NB4 (cell line): ENCODE data around the gene SRGAP2.
"Not testable (repeated sequence)": the region's sequence is repeated elsewhere in the genome, so short reads cannot be mapped to it uniquely, and the experiment has no call there.

Experiments used
- DNase-seq: peaks from one replicate; pipeline ENCODE4 v3.0.0; 2010; ENCODE audit warnings: low read depth
- H3K4me3 ChIP-seq: one replicate; pipeline ENCODE4 v1.5.1; 2011; ENCODE audit warnings: mild to moderate bottlenecking, low read depth, low read length, moderate library complexity

SRGAP2 gene

DNA sequence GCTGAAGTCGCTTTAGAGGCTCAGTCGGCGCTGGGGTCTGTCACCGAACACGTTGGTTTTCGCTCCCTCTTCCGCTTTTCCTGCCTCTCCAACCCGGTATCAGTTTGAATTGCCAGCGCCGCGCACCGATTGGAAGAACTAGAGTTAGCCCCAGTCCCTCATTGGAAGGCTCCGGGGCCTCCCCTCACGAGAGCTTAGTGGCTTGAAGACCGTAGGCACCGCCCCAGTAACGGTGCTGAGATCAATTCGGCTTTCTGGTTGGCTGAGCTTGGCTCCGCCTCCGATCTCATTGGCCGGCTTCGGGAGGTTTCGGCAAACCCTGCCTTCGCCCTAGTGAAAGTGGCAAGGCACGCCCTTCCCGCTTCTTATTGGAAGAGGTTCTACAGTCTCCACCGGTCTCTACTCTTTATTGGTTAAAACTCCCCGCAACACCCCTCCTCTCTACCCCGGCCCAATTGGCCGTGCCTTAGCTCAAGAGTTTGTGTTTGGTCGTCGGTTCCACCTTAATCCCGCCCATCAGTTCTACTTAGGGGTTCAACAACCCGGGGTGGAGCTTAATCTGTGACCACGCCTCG, 465 bp upstream of the SRGAP2 start, which contains the start of gene FAM72A:
TSS of gene FAM72A (minus strand) at position 51 of the 575 bp plus-strand sequence. CDS start 814 bp downstream, outside the sequence.
- DNase-seq: peak; percentile 99
- peak within 1 kb of the TSS; percentile 49 for H3K4me3 ChIP-seq

DNA sequence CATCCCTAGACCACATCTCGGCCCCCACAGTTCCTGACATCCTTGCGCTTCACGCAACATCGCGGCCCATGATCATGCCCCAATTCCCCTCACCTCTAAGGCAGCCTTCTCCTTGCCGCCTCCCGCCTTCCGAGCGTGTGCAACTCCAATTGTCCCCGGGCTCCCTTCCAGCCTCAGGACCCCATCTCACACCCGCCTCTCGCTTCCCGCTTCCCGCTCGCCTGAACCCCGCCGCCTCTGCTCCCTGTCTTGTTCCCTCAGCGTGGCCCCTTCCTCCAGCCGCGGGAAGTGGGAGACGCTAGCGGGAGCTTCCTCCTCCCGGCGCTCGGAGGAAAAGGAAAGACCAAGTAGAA, 794 bp downstream of the SRGAP2 start:
- DNase-seq: not testable (repeated sequence)
- peak overlapping the region; percentile 36 for H3K4me3 ChIP-seq

DNA sequence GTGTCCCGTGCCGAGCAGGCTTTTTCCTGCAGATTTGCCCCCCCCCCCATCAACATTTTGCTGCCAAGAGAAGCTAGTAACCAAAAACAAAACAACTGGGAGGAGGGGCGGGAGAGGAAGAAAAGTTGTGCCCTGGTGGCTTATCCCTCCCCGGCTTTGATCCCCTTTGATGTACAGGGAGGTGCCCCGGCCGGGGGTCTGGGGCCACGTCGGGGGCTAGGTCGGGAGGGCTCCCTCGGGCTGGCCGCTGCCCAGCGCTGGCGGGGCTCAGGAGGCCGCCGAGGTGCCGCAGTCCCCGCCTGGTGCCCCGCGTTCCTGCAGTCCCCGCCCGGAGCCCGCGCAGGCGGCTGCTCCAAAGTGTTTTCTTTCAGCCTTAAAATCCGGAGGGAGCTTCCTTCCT, 1.5 kb downstream of the SRGAP2 start:
- H3K4me3 ChIP-seq: peak overlapping the region; percentile 25
- DNase-seq: peak; percentile 11

DNA sequence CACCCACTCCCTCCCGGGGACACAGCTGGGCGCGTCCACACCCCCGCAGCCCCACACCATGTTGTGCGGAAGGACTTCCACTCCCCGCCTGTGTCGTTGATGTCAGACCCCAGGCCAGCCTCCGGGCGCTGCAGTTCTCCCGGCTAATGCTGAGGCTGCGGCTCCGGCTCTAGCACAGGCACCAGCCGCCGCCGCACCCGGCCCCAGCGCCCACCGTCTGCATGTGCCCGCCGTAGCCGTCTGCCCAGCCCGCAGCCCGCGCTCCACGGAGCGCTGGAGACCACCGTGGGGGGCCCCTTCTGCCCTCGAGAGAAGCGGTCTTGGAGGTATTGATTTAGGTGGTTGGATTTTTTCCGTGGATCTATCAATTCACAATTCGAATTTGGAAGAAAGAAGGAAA, 2.2 kb downstream of the SRGAP2 start:
- peak overlapping the region; percentile 40 for H3K4me3 ChIP-seq
- DNase-seq: not testable (repeated sequence)

DNA sequence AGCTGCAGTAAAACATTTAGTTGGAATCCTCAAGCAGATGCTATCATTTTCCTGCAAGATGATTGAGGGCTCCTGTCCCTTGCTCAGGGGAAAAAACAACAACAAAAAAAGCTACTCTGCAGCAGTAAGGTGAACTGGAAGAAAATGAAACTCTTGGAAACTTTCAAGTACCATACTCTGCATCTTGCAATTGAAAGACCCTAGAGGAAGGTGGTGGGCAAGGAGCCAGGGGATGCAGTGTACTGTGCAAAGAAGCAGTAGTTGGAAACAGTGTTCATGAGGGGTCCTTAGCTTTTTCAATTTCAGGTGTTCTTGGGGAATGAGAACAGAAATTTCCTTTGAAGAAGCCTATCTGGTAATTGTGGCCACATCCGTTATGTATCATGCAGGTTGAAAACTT, 7.5 kb downstream of the SRGAP2 start:
- H3K4me3 ChIP-seq, DNase-seq: not testable (repeated sequence)

DNA sequence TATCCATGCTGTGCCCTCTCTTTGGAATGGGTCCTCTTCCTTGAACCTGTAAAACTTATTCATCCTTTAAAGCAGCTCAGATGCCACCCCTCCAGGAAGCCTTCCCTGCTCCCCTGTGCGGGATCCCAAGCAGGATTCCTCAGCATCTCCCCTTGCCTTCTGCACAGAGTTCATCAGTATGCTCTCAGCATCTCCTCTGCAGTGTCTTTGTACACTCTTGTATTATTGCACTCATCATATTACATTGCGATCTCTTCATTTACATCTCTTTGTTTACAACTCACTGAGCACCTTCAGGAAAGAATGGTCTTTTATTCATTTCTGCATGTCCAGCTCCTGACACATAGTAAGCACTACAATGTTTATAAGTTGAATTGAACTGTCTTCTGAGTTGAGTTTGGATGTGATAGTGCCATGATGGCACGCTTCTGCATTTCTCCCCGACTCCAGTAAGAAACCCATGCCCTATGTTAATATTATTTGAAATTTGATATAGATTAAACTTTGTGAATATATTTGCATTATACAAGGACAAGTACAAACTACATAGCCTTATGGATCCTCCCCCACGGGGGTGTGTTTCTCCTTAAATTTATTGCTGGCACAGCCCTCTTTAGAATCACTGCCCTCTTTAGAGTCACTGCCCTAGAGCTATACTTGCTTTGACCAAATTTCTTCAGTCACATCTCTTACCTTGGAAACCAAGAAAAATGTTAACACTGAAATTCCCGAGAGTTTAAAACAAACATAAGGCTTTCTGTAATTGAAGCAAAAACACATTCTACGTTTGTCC, 12.5 kb downstream of the SRGAP2 start:
- H3K4me3 ChIP-seq, DNase-seq: not testable (repeated sequence)

DNA sequence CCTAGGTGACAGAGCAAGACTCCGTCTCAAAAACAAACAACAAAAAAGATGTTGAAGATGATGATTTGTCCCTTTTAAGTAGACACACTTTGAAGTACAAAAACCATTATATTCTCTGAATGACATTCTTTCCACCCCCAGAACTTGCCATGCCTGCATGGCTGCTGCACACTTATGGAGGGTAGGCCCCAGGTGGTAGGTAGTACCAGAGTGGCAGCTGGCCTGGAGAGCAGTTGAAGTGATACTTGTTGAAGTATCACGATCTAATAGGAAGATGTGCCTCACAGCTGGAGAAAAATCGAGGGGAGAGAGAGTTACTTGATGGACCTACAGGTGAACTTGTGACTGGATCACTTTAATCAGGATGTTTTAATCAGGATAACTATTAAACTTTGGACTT, 14.9 kb downstream of the SRGAP2 start:
- not testable (repeated sequence) for H3K4me3 ChIP-seq

DNA sequence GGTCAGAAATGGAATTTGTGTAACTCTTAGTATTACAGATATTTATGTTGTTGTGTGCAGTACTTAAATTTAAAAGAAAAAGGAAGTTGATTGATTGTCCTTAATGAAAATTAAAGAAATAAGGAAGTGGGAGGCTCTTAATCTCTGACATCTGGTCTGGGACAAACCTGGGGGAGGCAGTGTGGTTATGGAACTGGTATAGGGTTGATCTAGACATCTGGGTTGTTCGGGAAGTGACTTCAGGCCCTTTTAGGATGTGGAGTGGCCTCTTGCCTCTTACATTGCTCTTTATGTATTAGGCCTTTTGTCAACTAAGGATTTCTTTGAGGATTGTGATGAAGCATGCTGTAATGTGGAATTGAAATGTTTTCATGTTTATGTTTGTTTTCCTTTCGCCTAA, 15.4 kb downstream of the SRGAP2 start:
- H3K4me3 ChIP-seq, DNase-seq: not testable (repeated sequence)

More for the DNA sequence above, 14.9 kb downstream of the SRGAP2 start:
- not testable (repeated sequence) for DNase-seq

DNA sequence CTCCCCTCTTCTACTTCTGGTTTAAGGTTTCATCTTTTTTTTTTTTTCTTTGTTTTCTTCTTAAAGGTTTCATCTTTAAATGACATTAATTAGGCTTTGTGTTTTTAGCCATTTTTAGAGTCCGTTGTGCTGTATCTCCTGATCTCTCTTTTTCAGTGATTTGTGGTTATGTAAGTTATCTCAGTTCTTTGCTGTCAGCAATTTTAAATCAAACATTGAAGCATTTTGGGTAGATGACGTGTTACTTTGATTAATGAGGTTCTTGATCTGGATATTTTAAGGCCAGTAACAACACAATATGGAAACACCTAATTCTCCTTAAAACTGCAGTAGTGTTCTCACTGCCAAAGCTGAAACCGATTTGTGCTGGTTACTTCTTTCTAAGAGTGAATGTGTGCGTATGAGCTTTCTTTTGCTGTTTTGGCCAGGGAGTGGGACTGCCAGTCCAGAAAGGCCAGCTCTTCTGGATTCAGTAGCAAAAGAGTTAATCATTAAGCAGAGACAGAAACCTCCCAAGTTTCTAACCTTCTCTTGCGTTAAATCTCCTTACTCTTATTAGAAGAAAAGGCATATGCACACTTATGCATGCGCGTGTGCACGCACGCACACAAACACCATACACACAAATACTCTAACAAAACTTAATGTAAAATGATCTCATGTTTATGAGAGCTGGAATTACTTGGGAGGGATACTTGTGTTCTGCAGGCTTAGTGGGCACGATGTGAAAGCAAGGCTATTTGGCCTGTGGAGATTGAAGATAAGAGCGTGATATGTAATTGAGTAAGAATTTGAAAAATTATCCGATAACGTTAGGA, 16.4 kb downstream of the SRGAP2 start:
- not testable (repeated sequence) for H3K4me3 ChIP-seq, DNase-seq

DNA sequence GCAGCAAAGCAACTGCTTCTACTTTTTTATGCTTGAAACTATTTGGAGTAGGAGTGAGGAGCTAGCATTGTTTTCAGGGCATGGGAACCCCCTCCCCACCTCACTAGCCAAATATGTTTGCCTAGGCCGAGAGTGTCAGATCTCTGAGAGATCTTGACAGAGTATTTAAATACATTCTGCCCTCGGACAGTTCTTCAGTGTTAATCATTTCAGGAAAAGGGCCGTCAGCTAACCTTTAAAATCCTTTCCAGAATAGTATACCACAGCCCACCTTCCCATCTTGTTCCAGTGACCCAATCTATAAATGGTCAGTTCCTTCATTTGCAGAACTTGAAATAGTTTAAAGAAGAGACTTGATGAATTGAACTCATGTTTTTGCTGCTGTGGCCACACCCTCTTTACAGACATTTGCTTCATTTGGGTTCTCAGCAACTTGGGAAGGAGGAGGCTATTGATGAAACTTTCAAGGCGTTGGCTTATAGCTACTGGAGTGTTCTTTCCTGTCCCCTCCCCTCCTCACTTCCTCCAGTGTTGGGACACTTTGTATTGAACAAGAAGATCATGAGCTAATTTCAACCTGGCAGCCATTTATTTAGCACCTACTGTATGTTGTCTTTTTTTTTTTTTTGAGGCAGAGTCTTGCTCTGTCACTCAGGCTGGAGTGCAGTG, 17.1 kb downstream of the SRGAP2 start:
- H3K4me3 ChIP-seq: not testable (repeated sequence)
- DNase-seq: peak; percentile 4

DNA sequence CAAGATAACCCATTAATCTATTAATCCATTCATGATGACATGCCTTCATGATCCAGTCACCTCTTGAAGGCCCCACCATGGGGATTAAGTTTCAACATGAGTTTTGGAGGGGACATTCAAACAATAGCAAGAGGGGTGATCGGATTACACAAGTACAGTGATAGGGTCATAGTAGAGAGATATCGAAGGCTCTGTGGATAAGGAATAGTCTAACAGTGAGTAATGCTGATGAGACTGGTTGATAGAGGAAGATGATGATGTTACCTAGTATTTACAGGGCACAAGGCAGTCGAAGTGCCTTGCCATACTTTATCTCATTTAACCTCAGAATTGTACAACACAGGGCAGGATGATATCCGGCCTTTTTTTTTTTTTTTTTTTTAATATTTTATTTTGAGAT, 18.2 kb downstream of the SRGAP2 start:
- not testable (repeated sequence) for DNase-seq, H3K4me3 ChIP-seq

DNA sequence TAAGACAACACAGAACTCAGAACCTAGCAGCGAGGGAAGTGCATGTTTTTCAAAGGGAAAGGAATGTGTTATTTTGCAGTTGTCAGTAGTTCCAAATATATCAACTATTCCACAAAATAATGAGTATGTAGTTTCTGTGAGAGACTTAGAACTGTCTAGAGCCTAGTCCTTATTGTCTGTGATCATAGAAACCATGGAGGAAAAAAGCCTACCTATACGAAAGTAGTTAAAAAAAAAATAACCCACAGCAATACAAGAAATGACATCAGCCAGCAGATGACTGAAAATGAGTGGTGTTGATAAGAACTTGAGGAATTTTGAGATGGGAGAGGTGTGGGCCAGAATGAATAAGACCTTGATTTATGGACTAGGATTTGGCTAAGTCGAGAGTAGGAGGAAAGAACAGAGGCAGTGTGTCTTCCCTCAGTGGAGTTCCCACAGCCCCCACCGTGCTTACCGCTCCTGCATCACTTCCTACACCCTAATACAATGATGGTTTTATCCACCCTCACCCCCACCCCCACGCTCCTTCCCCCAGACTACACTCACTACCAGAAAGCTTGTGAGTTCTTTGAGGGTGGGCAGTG, 20.9 kb downstream of the SRGAP2 start:
- DNase-seq, H3K4me3 ChIP-seq: not testable (repeated sequence)

DNA sequence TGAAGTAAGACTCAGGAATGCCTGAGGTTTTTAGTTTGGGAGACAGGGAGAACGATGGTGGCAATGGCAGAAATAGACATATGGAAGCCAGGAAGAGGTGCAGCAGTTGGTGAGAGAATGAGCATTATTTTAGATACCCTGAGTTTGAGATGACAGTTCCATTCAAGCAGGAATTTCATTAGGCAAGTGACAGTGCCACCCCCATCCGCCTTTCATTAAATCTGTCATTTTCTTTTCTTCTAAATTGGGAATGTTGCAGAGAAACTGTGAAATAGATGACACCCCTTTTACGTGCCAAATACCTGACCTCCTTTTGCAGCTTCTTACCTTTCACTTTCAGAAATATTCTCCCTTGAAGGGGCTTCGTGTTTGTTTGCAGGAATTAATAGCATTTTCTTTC, 22.0 kb downstream of the SRGAP2 start:
- DNase-seq, H3K4me3 ChIP-seq: not testable (repeated sequence)

DNA sequence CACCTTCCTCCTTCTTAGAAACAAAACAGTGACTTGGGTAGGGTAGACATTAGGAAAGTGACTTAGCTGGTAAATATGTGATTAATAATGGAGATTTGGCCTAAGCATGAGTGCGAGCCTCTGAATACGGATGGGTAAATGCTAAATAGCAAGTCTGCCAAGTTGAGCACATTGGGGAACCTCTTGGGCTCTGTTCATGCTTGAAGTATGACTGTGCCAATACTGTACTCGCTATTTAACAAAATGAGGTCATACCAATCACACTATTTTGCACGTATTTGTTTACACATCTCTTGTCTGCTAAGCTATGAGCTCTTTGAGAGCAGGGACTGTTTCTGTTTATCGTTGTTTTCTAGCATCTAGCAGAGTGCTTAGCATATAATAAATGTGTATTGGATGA, 23.5 kb downstream of the SRGAP2 start:
- DNase-seq, H3K4me3 ChIP-seq: not testable (repeated sequence)

DNA sequence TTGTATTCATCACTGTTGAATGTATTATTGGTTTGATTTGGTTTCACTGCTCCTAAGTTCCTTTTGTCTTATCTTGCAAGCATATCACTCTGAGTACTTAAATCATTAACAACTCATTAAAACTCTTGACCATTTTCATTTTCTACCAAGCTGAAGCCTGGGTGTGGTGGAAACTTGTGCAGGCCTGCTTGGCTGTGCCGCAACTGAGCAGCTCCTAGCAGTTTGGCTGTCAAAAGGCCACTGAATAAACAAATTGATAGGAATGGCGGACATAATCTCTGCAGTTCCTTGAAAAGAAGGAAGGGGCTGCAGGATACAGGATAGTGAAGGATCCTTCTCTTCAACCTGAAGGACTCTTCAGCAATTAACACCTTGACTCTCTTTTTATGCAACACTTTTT, 25.9 kb downstream of the SRGAP2 start:
- DNase-seq, H3K4me3 ChIP-seq: not testable (repeated sequence)

DNA sequence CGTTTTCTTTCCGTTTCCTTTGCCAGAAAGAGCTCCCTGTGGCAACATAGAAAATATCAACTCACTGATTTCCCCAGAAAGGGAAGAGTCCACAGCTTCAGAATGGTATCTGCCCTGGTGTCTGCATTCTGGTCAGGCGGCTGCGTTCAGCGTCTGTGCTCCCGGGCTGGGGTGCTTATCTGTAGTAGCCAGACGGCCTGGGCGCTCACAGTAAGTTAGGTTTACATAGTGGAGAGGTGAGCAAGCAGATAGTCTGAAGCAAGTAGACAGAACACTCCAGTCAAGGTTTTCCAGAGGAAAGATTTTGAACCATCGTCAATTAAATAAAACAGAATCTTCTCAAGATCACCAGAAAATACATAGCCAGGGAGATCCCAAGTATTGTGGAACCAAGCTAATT, 28.6 kb downstream of the SRGAP2 start:
- H3K4me3 ChIP-seq, DNase-seq: not testable (repeated sequence)

DNA sequence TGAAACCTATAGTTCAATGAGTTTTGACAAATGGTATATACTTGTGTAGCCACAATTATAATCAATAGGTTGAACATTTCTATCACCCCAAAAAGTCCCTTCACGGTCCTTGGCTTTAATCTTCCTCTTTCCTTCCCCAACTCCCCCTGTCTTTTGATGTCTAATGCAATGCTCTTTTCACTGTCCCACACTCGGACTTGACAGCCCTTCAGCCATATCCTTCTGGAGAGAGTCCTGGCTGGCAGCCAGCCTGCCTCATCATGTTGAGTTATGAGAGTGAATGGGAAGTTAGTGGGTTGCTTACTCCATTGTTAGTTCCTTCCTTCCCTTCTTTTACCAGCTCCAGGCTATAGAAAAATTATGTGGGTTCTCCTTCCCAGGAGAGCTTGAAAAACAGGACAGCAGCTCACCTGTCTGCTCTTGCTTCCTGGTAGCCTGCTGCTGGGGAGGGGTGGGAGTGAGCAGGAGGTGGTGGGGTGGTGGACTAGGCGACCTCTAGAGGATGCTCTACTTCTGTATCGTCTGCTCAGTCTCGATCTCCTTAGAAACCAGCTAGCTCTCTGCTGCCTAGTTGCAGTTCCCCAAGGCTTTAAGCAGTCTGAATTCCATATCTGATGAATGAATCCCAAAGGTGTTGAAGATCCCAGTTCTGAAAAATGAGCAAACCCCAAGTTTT, 29.8 kb downstream of the SRGAP2 start:
- DNase-seq: not testable (repeated sequence)

DNA sequence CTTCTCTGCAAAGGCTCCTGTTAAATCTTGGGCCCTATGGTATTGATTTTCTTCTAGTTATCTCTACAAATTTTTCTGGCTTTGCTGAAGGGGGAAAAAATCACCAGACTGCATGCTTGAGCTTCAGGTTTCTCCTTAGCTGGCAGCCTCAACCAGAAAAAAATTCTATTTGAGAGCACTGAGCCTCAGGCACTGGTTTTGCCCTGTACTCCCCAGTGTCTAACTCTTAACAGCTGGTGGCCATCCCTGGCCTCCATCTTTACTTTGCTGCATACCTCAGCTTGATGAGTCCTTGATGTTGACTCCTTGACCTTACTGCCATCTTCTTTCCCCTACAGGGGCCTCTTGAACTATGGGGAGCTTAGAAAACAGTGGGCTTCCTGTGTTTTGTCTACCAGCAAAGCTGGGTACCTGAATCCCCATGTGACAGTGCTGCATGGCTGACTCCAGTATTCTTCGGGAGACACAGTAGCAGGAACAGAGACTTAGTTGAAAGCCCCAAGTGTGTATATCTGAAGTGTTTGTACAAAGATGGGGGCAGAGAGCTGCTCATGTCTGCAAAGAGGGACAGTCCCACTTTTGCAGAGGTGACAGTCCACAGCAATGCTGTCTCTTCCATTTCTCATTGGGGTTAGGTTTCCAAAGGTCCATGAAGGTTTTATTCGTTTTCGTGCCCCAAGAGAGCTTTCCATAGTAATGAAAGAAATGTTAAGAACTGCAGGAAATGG, 31.0 kb downstream of the SRGAP2 start:
- H3K4me3 ChIP-seq, DNase-seq: not testable (repeated sequence)

More for the DNA sequence above, 29.8 kb downstream of the SRGAP2 start:
- not testable (repeated sequence) for H3K4me3 ChIP-seq
